ENCODE data around the gene BRF1. TPM values are rescaled to one million over a fixed set of nuclear protein-coding genes. Genes with fewer than 3 reads are reported as not detected.

BRF1 gene
- total and polyA plus RNA-seq, 2 of the 13 experiments (the other 11 are each of a cell fraction or from before 2014, with no cell fraction given) = 5.1 to 11.0 TPM

DNA sequence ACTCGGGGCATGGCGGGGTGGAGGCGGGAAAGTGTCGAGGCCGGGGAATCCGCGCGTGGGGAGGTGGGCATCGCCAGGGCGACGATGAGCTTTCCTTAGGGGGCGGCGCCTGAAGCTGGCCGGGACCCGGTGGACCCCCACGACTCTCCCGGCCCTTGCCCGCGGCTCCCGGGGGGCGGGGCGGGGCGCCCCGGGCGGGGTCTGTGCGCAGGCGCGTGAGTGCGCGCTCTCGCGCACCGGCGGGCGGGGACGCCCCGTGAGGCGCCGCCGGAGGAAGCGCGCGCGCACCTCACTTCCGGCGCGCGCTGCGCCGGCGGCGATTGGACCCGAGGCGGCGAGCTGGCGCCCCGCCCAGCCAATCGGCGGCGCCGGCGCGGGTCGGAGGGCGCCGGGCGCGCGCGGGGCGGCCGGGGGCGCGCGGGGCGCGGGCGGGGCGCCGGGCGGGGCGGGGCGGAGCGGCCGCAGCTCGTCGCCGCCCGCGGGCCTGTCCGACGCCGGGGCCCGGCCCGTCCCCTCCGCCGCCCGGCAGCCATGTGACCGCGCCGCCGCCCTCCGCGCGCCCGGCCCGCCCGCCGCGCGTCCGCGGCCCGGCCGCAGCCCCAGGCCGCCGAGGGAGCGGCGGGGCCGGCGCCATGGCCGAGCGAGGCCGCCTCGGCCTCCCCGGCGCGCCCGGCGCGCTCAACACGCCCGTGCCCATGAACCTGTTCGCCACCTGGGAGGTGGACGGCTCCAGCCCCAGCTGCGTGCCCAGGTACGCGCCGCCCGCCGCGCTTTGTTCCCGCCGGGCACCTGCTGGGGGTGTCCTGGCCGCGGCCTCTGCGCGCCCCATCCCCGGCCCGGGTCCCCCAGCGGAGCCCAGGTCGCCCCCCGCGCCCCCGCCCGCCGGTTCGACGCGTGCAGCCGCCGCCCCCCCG lies 13.7 kb upstream of the BRF1 start, which contains the start of gene PACS2 (continued):
- TF ChIP-seq, protein P1, sequence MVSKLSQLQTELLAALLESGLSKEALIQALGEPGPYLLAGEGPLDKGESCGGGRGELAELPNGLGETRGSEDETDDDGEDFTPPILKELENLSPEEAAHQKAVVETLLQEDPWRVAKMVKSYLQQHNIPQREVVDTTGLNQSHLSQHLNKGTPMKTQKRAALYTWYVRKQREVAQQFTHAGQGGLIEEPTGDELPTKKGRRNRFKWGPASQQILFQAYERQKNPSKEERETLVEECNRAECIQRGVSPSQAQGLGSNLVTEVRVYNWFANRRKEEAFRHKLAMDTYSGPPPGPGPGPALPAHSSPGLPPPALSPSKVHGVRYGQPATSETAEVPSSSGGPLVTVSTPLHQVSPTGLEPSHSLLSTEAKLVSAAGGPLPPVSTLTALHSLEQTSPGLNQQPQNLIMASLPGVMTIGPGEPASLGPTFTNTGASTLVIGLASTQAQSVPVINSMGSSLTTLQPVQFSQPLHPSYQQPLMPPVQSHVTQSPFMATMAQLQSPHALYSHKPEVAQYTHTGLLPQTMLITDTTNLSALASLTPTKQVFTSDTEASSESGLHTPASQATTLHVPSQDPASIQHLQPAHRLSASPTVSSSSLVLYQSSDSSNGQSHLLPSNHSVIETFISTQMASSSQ (IDR thresholded peaks at IDR 0.05; ENCODE audit: low read depth) = no peak
- TF ChIP-seq, protein P1 (CRISPR knock-in tag; IDR thresholded peaks at IDR 0.05; ENCODE audit: borderline replicate concordance) = no peak
- TF ChIP-seq, protein P2, sequence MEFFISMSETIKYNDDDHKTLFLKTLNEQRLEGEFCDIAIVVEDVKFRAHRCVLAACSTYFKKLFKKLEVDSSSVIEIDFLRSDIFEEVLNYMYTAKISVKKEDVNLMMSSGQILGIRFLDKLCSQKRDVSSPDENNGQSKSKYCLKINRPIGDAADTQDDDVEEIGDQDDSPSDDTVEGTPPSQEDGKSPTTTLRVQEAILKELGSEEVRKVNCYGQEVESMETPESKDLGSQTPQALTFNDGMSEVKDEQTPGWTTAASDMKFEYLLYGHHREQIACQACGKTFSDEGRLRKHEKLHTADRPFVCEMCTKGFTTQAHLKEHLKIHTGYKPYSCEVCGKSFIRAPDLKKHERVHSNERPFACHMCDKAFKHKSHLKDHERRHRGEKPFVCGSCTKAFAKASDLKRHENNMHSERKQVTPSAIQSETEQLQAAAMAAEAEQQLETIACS (CRISPR knock-in tag; IDR thresholded peaks at IDR 0.05) = peak; percentile 84
- peak; percentile 55 for TF ChIP-seq HNRNPK (IDR thresholded peaks at IDR 0.05; ENCODE audit: low read depth, low read length, poor library complexity, severe bottlenecking)
- TF ChIP-seq NFYC (CRISPR knock-in tag; IDR thresholded peaks at IDR 0.05) = 0 out of 2 replicates have a peak, but pooled peaks have one; percentile 12
- TF ChIP-seq ZFY (CRISPR knock-in tag; IDR thresholded peaks at IDR 0.05) = peak; percentile 36; the same call in 1 of the 2 replicates
- TF ChIP-seq PHF8 (CRISPR knock-in tag; IDR thresholded peaks at IDR 0.05) = peak; percentile 30
- TF ChIP-seq ZNF777 (CRISPR knock-in tag; IDR thresholded peaks at IDR 0.05) = peak; percentile 29; the same call in 1 of the 2 replicates
- TF ChIP-seq ZIK1 (CRISPR knock-in tag; IDR thresholded peaks at IDR 0.05; ENCODE audit: borderline replicate concordance, low read depth) = peak; percentile 14; the same call in 1 of the 2 replicates
- TF ChIP-seq KDM3A (CRISPR knock-in tag; IDR thresholded peaks at IDR 0.05; ENCODE audit: low read depth) = no peak
- TF ChIP-seq POLR2A (IDR thresholded peaks at IDR 0.05; ENCODE audit: insufficient read depth in 1 of 2, low read depth in 2 of 2, low read length in 2 of 2) = peak in 1 of 2 experiments; percentile 59; a peak in 2 of 4 replicates
- peak; percentile 9; the same call in 1 of the 2 replicates for TF ChIP-seq SAP130 (CRISPR knock-in tag; IDR thresholded peaks at IDR 0.05; ENCODE audit: low read depth)
- TF ChIP-seq TAF1 (CRISPR knock-in tag; IDR thresholded peaks at IDR 0.05) = 0 out of 2 replicates have a peak, but pooled peaks have one; percentile 5
- no peak for TF ChIP-seq ZFP62 (CRISPR knock-in tag; IDR thresholded peaks at IDR 0.05)
- peak; percentile 48; the same call in 1 of the 2 replicates for TF ChIP-seq MAZ (IDR thresholded peaks at IDR 0.05; ENCODE audit: borderline replicate concordance, low read depth, low read length)
- peak; percentile 29; the same call in 1 of the 2 replicates for TF ChIP-seq MAZ (CRISPR knock-in tag; IDR thresholded peaks at IDR 0.05; ENCODE audit: low read depth)
- TF ChIP-seq ZNF235 (CRISPR knock-in tag; IDR thresholded peaks at IDR 0.05; ENCODE audit: borderline replicate concordance) = no peak
- TF ChIP-seq YY1 (IDR thresholded peaks at IDR 0.05; ENCODE audit: insufficient read depth, insufficient replicate concordance, low read depth, low read length) = peak; percentile 27
- TF ChIP-seq, protein P3, sequence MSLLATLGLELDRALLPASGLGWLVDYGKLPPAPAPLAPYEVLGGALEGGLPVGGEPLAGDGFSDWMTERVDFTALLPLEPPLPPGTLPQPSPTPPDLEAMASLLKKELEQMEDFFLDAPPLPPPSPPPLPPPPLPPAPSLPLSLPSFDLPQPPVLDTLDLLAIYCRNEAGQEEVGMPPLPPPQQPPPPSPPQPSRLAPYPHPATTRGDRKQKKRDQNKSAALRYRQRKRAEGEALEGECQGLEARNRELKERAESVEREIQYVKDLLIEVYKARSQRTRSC (CRISPR knock-in tag; IDR thresholded peaks at IDR 0.05; ENCODE audit: low read depth) = no peak
- 0 out of 2 replicates have a peak, but pooled peaks have one; percentile 40 for TF ChIP-seq MEIS2 (CRISPR knock-in tag; IDR thresholded peaks at IDR 0.05)
- no peak for TF ChIP-seq NR2C2 (CRISPR knock-in tag; IDR thresholded peaks at IDR 0.05; ENCODE audit: borderline replicate concordance)
- TF ChIP-seq RBFOX2 (IDR thresholded peaks at IDR 0.05; ENCODE audit: low read depth, low read length) = peak; percentile 39; the same call in 1 of the 2 replicates
- peak; percentile 70 for TF ChIP-seq GABPA (IDR thresholded peaks at IDR 0.05; ENCODE audit: low read depth, low read length)
- TF ChIP-seq GABPA (CRISPR knock-in tag; IDR thresholded peaks at IDR 0.05; ENCODE audit: low read depth) = no peak
- TF ChIP-seq GABPB1 (CRISPR knock-in tag; IDR thresholded peaks at IDR 0.05) = peak; percentile 70

Measured in HepG2 (cell line).